Nephron (organoid): Measurements from ENCODE around the gene C9orf43.
"Not testable (repeated sequence)": the region's sequence is repeated elsewhere in the genome, so short reads cannot be mapped to it uniquely, and the experiment has no call there.

Experiments
- H3K27ac Mint-ChIP-seq, 3 experiments: 2 replicates each; pipeline ENCODE4 v1.8.0; 2020; ENCODE audit warnings: mixed read lengths in 3 of 3, mild to moderate bottlenecking in 2 of 3, moderate library complexity in 1 of 3
- H3K27me3 Mint-ChIP-seq: 2 replicates; pipeline ENCODE4 v1.8.0; 2021; ENCODE audit warnings: low read depth, mild to moderate bottlenecking, moderate library complexity, mixed read lengths
- H3K36me3 Mint-ChIP-seq: 2 replicates; pipeline ENCODE4 v1.8.0; 2020; ENCODE audit warnings: low read depth, mixed read lengths
- H3K4me1 Mint-ChIP-seq: 2 replicates; pipeline ENCODE4 v1.8.0; 2020; ENCODE audit warnings: mixed read lengths
- H3K4me3 Mint-ChIP-seq, 3 experiments: 2 replicates each; pipeline ENCODE4 v1.8.0; 2020; ENCODE audit warnings: mild to moderate bottlenecking in 3 of 3, mixed read lengths in 3 of 3, moderate library complexity in 2 of 3
- H3K9me3 Mint-ChIP-seq: 2 replicates; pipeline ENCODE4 v1.8.0; 2020; ENCODE audit warnings: mixed read lengths
- CTCF ChIP-seq, 3 experiments: fragments of 200-600 bp; sonication (generic); IDR thresholded peaks; one replicate each; pipeline ENCODE4 v1.5.0; 2021; ENCODE audit warnings: antibody characterized with exemption in 3 of 3; ENCODE audit not compliant: unreplicated experiment in 3 of 3

The C9orf43 gene

GRCh38 chr9:113410207-113410864, at the start of gene C9orf43, which contains the start of gene POLE3:
C9orf43 (plus strand) TSS chr9:113410747; CDS start chr9:113413494, 2,747 bp downstream.
POLE3 (minus strand) TSS chr9:113410675; CDS start chr9:113410293, 382 bp downstream.
- H3K36me3 Mint-ChIP-seq: peaks cover 27% of the 10 kb centered on the region

GRCh38 chr9:113361304-113362018, 49.1 kb upstream of the C9orf43 start:
- Mint-ChIP-seq H3K27me3 (peaks cover 16% of the 10 kb centered on the region), H3K4me1 (peaks cover 7% of the 10 kb centered on the region), H3K36me3 (no peaks in the 10 kb centered on the region), H3K4me3 (no peak overlapping the region), H3K9me3 (no peaks in the 10 kb centered on the region), H3K27ac (peak overlapping the region in 2 of 3 experiments; percentile 19 to 53)
- no peak for TF ChIP-seq CTCF (IDR thresholded peaks at IDR 0.05; ENCODE audit: unreplicated experiment in 3 of 3)

More at GRCh38 chr9:113410207-113410864, at the start of gene C9orf43, which contains the start of gene POLE3:
- H3K27me3 Mint-ChIP-seq: no peaks in the 10 kb centered on the region
- peaks cover 21% of the 10 kb centered on the region for H3K4me1 Mint-ChIP-seq
- H3K4me3 Mint-ChIP-seq: peak within 1 kb of the TSS; percentile 92 to 99 (median 95)
- H3K27ac Mint-ChIP-seq: peak within 1 kb of the TSS; percentile 99 to 100 (median 100)
- TF ChIP-seq CTCF (IDR thresholded peaks at IDR 0.05; ENCODE audit: unreplicated experiment in 3 of 3): peak in 1 of 3 experiments; percentile 9
- H3K9me3 Mint-ChIP-seq: no peaks in the 10 kb centered on the region

- no peaks in the 10 kb centered on the region for H3K36me3 Mint-ChIP-seq
- peaks cover 11% of the 10 kb centered on the region for H3K27me3 Mint-ChIP-seq
- H3K4me3 Mint-ChIP-seq: no peak overlapping the region
- peaks cover 7% of the 10 kb centered on the region for H3K4me1 Mint-ChIP-seq
- no peaks in the 10 kb centered on the region for H3K9me3 Mint-ChIP-seq
- TF ChIP-seq CTCF (IDR thresholded peaks at IDR 0.05; ENCODE audit: unreplicated experiment in 3 of 3): no peak
- no peak overlapping the region for H3K27ac Mint-ChIP-seq
These were observed 47.2 kb upstream of the C9orf43 start for GRCh38 chr9:113363336-113363735.

GRCh38 chr9:113364951-113365350, 45.6 kb upstream of the C9orf43 start:
- no peaks in the 10 kb centered on the region for H3K9me3 Mint-ChIP-seq
- no peak for TF ChIP-seq CTCF (IDR thresholded peaks at IDR 0.05; ENCODE audit: unreplicated experiment in 3 of 3)
- H3K4me3 Mint-ChIP-seq: no peak overlapping the region
- no peaks in the 10 kb centered on the region for H3K36me3 Mint-ChIP-seq
- H3K4me1 Mint-ChIP-seq: peaks cover 7% of the 10 kb centered on the region
- H3K27ac Mint-ChIP-seq: no peak overlapping the region
- peaks cover 9% of the 10 kb centered on the region for H3K27me3 Mint-ChIP-seq

GRCh38 chr9:113365652-113366051, 44.9 kb upstream of the C9orf43 start:
- H3K9me3 Mint-ChIP-seq, H3K36me3 Mint-ChIP-seq, H3K27ac Mint-ChIP-seq, H3K4me3 Mint-ChIP-seq, H3K27me3 Mint-ChIP-seq, H3K4me1 Mint-ChIP-seq: not testable (repeated sequence)

GRCh38 chr9:113368348-113368981, 42.1 kb upstream of the C9orf43 start:
- TF ChIP-seq CTCF (IDR thresholded peaks at IDR 0.05; ENCODE audit: unreplicated experiment in 3 of 3): no peak
- Mint-ChIP-seq H3K4me1 (no peaks in the 10 kb centered on the region), H3K27me3 (peaks cover 4% of the 10 kb centered on the region), H3K9me3 (no peaks in the 10 kb centered on the region), H3K4me3 (no peak overlapping the region), H3K27ac (no peak overlapping the region), H3K36me3 (peaks cover 4% of the 10 kb centered on the region)
